K562 (cell line): ENCODE data around the gene HAP1. TPM values are rescaled to one million over a fixed set of nuclear protein-coding genes. Genes with fewer than 3 reads are reported as not detected.
A peak's percentile ranks its signal among the peaks of the same experiment; 100 is the strongest.

ENCODE experiments used
- BMI1 ChIP-seq: fragments of 150-350 bp; IDR thresholded peaks from 2 replicates; pipeline ENCODE4 v1.6.1; 2014; ENCODE audit warnings: low read length
- BRF1 ChIP-seq: IDR thresholded peaks from 3 replicates; pipeline ENCODE4 v1.6.1; 2011; ENCODE audit warnings: borderline replicate concordance, mild to moderate bottlenecking; ENCODE audit not compliant: insufficient read length; ENCODE audit errors: extremely low read depth
- C11orf30 ChIP-seq: fragments of 450-650 bp; IDR thresholded peaks from 2 replicates; pipeline ENCODE4 v1.6.1; 2016; ENCODE audit warnings: low read depth, mild to moderate bottlenecking
- CEBPB ChIP-seq: fragments of 450-650 bp; IDR thresholded peaks from 2 replicates; pipeline ENCODE4 v1.6.1; 2016; ENCODE audit warnings: missing genetic modification characterization, missing compliant biosample characterization
- CEBPG ChIP-seq, 3 experiments: fragments of 200-800 bp in 1 of 3; sonication (Bioruptor generic) in 1 of 3; sonication (generic) in 1 of 3; formaldehyde crosslinking in 1 of 3; IDR thresholded peaks in 2 of 3; conservative IDR thresholded peaks in 1 of 3; 2 replicates each; pipeline versions ENCODE4 v1.6.1 to v1.8.0; 2016 to 2022; ENCODE audit warnings: missing compliant biosample characterization in 2 of 3, missing genetic modification characterization in 2 of 3, mild to moderate bottlenecking in 1 of 3, missing genetic modification reagents in 1 of 3
- CSDE1 ChIP-seq, 2 experiments: fragments of 450-650 bp; IDR thresholded peaks; 2 replicates each; pipeline ENCODE4 v1.6.1; 2016; ENCODE audit warnings: mild to moderate bottlenecking in 1 of 2
- E2F5 ChIP-seq: sonication (generic); formaldehyde crosslinking; IDR thresholded peaks from 2 replicates; pipeline ENCODE4 v1.8.0; 2022; ENCODE audit warnings: mild to moderate bottlenecking, missing genetic modification reagents
- KLF13 ChIP-seq: fragments of 450-650 bp; IDR thresholded peaks from 2 replicates; pipeline ENCODE4 v1.6.1; 2016; ENCODE audit warnings: missing genetic modification characterization, low read depth, mild to moderate bottlenecking, missing compliant biosample characterization, moderate library complexity, borderline replicate concordance
- LCOR ChIP-seq: sonication (generic); formaldehyde crosslinking; IDR thresholded peaks from 2 replicates; pipeline ENCODE4 v1.8.0; 2022; ENCODE audit warnings: mild to moderate bottlenecking, missing genetic modification reagents
- MAFK ChIP-seq: IDR thresholded peaks from 2 replicates; pipeline ENCODE4 v1.6.1; 2011; ENCODE audit warnings: low read length, improper control_type of control experiment
- MCM3 ChIP-seq: fragments of 450-650 bp; IDR thresholded peaks from 2 replicates; pipeline ENCODE4 v1.6.1; 2016
- MNT ChIP-seq, 2 experiments: fragments of 450-650 bp; conservative IDR thresholded peaks; 2 replicates each; pipeline ENCODE4 v1.6.1; 2017; ENCODE audit warnings: mild to moderate bottlenecking in 2 of 2, moderate library complexity in 2 of 2
- NFE2 ChIP-seq: IDR thresholded peaks from 2 replicates; pipeline ENCODE4 v1.6.1; 2014; ENCODE audit warnings: antibody characterized with exemption, low read depth
- POLR3A ChIP-seq: IDR thresholded peaks from 2 replicates; pipeline ENCODE4 v1.6.1; 2011; ENCODE audit warnings: borderline replicate concordance, mild to moderate bottlenecking, moderate library complexity; ENCODE audit not compliant: insufficient read length, insufficient read depth; ENCODE audit errors: extremely low read depth
- RUNX1 ChIP-seq: sonication (generic); IDR thresholded peaks from 2 replicates; pipeline ENCODE4 v1.6.1; 2016; ENCODE audit warnings: antibody characterized with exemption, low read depth
- SMAD3 ChIP-seq: fragments of 450-650 bp; formaldehyde crosslinking; conservative IDR thresholded peaks from 2 replicates; pipeline ENCODE4 v1.4.0; 2020; ENCODE audit warnings: mild to moderate bottlenecking
- SMAD4 ChIP-seq: fragments of 250-450 bp; sonication (Bioruptor Pico); conservative IDR thresholded peaks from 2 replicates; pipeline ENCODE4 v1.8.0; 2021; ENCODE audit warnings: inconsistent platforms, mild to moderate bottlenecking, moderate library complexity
- U2AF1 ChIP-seq: fragments of 200-400 bp; formaldehyde crosslinking; optimal IDR thresholded peaks from 2 replicates; pipeline ENCODE3; 2017; ENCODE audit warnings: mild to moderate bottlenecking, low read depth, low read length, moderate library complexity
- U2AF2 ChIP-seq: fragments of 200-400 bp; formaldehyde crosslinking; optimal IDR thresholded peaks from 2 replicates; pipeline ENCODE3; 2017; ENCODE audit warnings: low read depth, mild to moderate bottlenecking, low read length
- ZNF140 ChIP-seq: fragments of 250-450 bp; sonication (Bioruptor Pico); IDR thresholded peaks from 2 replicates; pipeline ENCODE4 v1.8.0; 2021; ENCODE audit warnings: moderate library complexity, mild to moderate bottlenecking, inconsistent platforms
- ZNF282 ChIP-seq: sonication (generic); formaldehyde crosslinking; IDR thresholded peaks from 2 replicates; pipeline ENCODE4 v1.8.1; 2023; ENCODE audit warnings: missing genetic modification reagents
- ZNF316 ChIP-seq: fragments of 450-650 bp; IDR thresholded peaks from 2 replicates; pipeline ENCODE4 v1.6.1; 2016
- ZNF668 ChIP-seq: fragments of 250-450 bp; sonication (Bioruptor Pico); IDR thresholded peaks from 2 replicates; pipeline ENCODE4 v1.8.0; 2022; ENCODE audit warnings: mild to moderate bottlenecking, inconsistent platforms
- polyA plus RNA-seq, 8 experiments: library from polyadenylated mRNA; depleted of rRNA in 4 of 8; stranded (reverse) in 5 of 8; unstranded in 3 of 8; fragments of >200 nt; fragmentation: Nextera tagmentation in 2 of 8; fragmentation: Illumina TruSeq in 1 of 8; extraction: Ambion mirVana in 2 of 8; extraction: Trizol in 1 of 8; gene quantifications; 2 replicates each; pipeline versions ENCODE4 v1.2.1 to v1.2.3, GENCODE V29; 2011 to 2014; ENCODE audit warnings: inconsistent platforms in 1 of 8, missing spikeins in 1 of 8
- total RNA-seq, 7 experiments: library from RNA; depleted of rRNA in 6 of 7; stranded (reverse); fragments of >200 nt in 6 of 7; fragmentation: Illumina TruSeq in 2 of 7; extraction: Trizol in 2 of 7; gene quantifications; 2 replicates each; pipeline versions ENCODE4 v1.2.1 to v1.2.3, GENCODE V29; 2011 to 2021; ENCODE audit warnings: low replicate concordance in 1 of 7
- TF ChIP-seq, protein P1 (sequence below): fragments of 450-650 bp; IDR thresholded peaks from one replicate; pipeline ENCODE4 v1.6.1; 2018; ENCODE audit warnings: mild to moderate bottlenecking, moderate library complexity; ENCODE audit not compliant: partially characterized antibody
- TF ChIP-seq, protein P2 (sequence below): fragments of 250-450 bp; sonication (Bioruptor Pico); IDR thresholded peaks from 2 replicates; pipeline ENCODE4 v1.5.0; 2020; ENCODE audit warnings: mild to moderate bottlenecking

Gene HAP1
- total and polyA plus RNA-seq, 9 of the 15 experiments (the other 6 are each of a cell fraction or from before 2014, with no cell fraction given) = under 0.01 to 0.09 (median 0.04) TPM; not detected in 6

DNA sequence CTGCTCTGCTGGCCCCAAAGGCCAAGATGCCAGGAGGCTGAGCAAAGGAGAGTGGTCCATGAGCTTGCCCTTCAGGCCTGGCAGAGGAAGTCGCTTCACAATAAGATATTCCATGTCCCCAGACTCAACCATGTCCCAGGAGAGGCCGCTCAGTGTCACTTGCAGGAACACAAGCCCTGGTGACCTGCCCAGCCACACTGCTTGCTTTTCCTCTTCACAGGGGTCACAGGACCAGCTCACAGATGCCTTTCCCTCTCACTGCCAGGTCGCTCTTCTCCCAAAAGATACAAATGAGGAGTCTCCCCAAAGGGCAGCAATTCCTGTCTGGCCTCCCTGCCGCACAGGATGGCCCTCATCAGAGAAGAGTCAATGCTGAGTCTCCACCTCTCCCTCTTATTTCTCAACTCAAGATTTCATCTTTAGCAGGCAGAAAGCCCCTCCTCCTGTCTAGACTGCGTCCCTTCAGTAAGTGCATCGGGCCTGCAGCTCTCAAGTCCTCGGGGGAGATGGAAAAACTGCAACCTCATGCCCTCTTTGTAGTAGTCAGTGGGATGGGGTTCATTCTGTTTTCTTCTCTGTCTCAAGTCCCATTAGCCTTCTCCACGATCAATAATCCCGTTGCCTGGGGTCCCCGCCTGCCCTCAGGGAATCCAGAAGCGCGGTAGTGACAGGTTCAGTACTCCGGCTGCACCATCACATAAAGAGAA lies 47.1 kb upstream of the HAP1 start (continued):
- no peak for TF ChIP-seq MCM3
- TF ChIP-seq BRF1 = no peak
- TF ChIP-seq E2F5 (CRISPR knock-in tag) = no peak
- no peak for TF ChIP-seq ZNF282 (CRISPR knock-in tag)
- TF ChIP-seq U2AF1 = no peak
- peak; percentile 75 for TF ChIP-seq ZNF316
- no peak for TF ChIP-seq BMI1
- no peak for TF ChIP-seq ZNF668
- TF ChIP-seq, protein P1, sequence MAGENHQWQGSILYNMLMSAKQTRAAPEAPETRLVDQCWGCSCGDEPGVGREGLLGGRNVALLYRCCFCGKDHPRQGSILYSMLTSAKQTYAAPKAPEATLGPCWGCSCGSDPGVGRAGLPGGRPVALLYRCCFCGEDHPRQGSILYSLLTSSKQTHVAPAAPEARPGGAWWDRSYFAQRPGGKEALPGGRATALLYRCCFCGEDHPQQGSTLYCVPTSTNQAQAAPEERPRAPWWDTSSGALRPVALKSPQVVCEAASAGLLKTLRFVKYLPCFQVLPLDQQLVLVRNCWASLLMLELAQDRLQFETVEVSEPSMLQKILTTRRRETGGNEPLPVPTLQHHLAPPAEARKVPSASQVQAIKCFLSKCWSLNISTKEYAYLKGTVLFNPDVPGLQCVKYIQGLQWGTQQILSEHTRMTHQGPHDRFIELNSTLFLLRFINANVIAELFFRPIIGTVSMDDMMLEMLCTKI = no peak
- no peak for TF ChIP-seq CEBPG (CRISPR knock-in tag; IDR thresholded peaks at IDR 0.05)
- no peak for TF ChIP-seq CEBPG (tag; conservative IDR thresholded peaks at IDR 0.05 in 1 of 2, IDR thresholded peaks at IDR 0.05 in 1 of 2)
- TF ChIP-seq LCOR (CRISPR knock-in tag) = no peak
- TF ChIP-seq, protein P2, sequence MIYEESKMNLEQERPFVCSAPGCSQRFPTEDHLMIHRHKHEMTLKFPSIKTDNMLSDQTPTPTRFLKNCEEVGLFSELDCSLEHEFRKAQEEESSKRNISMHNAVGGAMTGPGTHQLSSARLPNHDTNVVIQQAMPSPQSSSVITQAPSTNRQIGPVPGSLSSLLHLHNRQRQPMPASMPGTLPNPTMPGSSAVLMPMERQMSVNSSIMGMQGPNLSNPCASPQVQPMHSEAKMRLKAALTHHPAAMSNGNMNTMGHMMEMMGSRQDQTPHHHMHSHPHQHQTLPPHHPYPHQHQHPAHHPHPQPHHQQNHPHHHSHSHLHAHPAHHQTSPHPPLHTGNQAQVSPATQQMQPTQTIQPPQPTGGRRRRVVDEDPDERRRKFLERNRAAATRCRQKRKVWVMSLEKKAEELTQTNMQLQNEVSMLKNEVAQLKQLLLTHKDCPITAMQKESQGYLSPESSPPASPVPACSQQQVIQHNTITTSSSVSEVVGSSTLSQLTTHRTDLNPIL = no peak
- TF ChIP-seq NFE2 = peak; percentile 65
- TF ChIP-seq ZNF140 (CRISPR knock-in tag) = no peak
- peak; percentile 47; the same call in 1 of the 2 replicates for TF ChIP-seq CEBPB (tag)
- TF ChIP-seq U2AF2 = no peak
- no peak for TF ChIP-seq CSDE1 (IDR thresholded peaks at IDR 0.05)
- no peak for TF ChIP-seq KLF13 (tag)
- TF ChIP-seq SMAD4 (CRISPR knock-in tag) = peak; percentile 52
- peak; percentile 70 for TF ChIP-seq C11orf30
- 0 out of 2 replicates have a peak, but pooled peaks have one; percentile 36 for TF ChIP-seq MAFK
- TF ChIP-seq POLR3A = no peak
- no peak for TF ChIP-seq SMAD3 (CRISPR knock-in tag)
- no peak for TF ChIP-seq MNT (conservative IDR thresholded peaks at IDR 0.05)
- no peak for TF ChIP-seq RUNX1
